Lung (tissue), 12 donors: Measurements from ENCODE around the gene TTBK2. TPM values are rescaled to one million over a fixed set of nuclear protein-coding genes. Genes with fewer than 3 reads are reported as not detected.

Experiments used
- ATAC-seq: fragments of 200-7000 bp; cut with Tn5 transposase; one replicate; pipeline ENCODE4 v1.9.1; 2020; ENCODE audit warnings: moderate number of reproducible peaks; ENCODE audit not compliant: insufficient read depth, low FRiP score
- DNase-seq, 3 donors: peaks; one replicate each; pipeline ENCODE4 v3.0.0-alpha.2; 2013 to 2017
- H3K27ac ChIP-seq, 2 donors: one replicate each; pipeline ENCODE4 v1.5.1; 2013; ENCODE audit warnings: mild to moderate bottlenecking in 2 of 2, moderate library complexity in 2 of 2, control low read depth in 1 of 2, inconsistent platforms in 1 of 2, low read depth in 1 of 2, low read length in 1 of 2
- H3K27me3 ChIP-seq, 3 donors: one replicate each; pipeline ENCODE4 v1.5.1; 2013; ENCODE audit warnings: low read length in 2 of 3; ENCODE audit not compliant: control insufficient read depth in 3 of 3, insufficient read depth in 3 of 3
- H3K36me3 ChIP-seq, 4 donors: one replicate each; pipeline ENCODE4 v1.5.1; 2013; ENCODE audit warnings: low read length in 4 of 4, mild to moderate bottlenecking in 1 of 4, moderate library complexity in 1 of 4; ENCODE audit not compliant: control insufficient read depth in 4 of 4, insufficient read depth in 4 of 4
- H3K4me1 ChIP-seq, 5 donors: one replicate each; pipeline ENCODE4 v1.5.1; 2013; ENCODE audit warnings: low read length in 5 of 5, mild to moderate bottlenecking in 2 of 5, moderate library complexity in 1 of 5; ENCODE audit not compliant: control insufficient read depth in 5 of 5, insufficient read depth in 5 of 5
- H3K4me3 ChIP-seq: one replicate; pipeline ENCODE4 v1.5.1; 2013; ENCODE audit warnings: mild to moderate bottlenecking, control low read depth, moderate library complexity
- H3K9ac ChIP-seq, 2 donors: one replicate each; pipeline ENCODE4 v1.5.1; 2013; ENCODE audit warnings: low read length in 2 of 2, control low read depth in 1 of 2; ENCODE audit not compliant: insufficient read depth in 1 of 2
- H3K9me3 ChIP-seq, 4 donors: one replicate each; pipeline ENCODE4 v1.5.1; 2013; ENCODE audit warnings: low read length in 3 of 4, mild to moderate bottlenecking in 1 of 4, moderate library complexity in 1 of 4; ENCODE audit not compliant: control insufficient read depth in 4 of 4, insufficient read depth in 3 of 4
- CTCF ChIP-seq: IDR thresholded peaks from 2 replicates; pipeline ENCODE4 v1.5.1; 2012; ENCODE audit warnings: mild to moderate bottlenecking; ENCODE audit errors: control extremely low read depth, extremely low read depth
- WGBS, 2 donors: extraction: QIAGEN DNeasy Blood & Tissue Kit; methylation state at CpG; one replicate each; pipeline ENCODE4 v1.1.7; 2013; 5-methylcytosine and 5-hydroxymethylcytosine counted together
- polyA plus RNA-seq, 2 donors: library from polyadenylated mRNA; stranded (reverse); fragments of 200-250 nt; gene quantifications; one replicate each; pipeline ENCODE4 v1.2.1, GENCODE V29; 2013
- total RNA-seq, 2 donors: library from RNA; depleted of rRNA in 1 of 2; stranded (reverse); fragments of >200 nt in 1 of 2; gene quantifications; one replicate each; pipeline ENCODE4 v1.2.1, GENCODE V29; 2014 to 2021
- donor health status: control.
- donor health status: control.
- donor health status: Bipolar disorder and iron deficiency.
- donor health status: healthy.
- donor health status: DM: yes; HTN: yes; CAD: no.

The TTBK2 gene
- total and polyA plus RNA-seq, 4 donors, result 2.5 to 27.5 (median 9.5) TPM

GRCh38 chr15:42725331-42725903 is 195.2 kb downstream of the TTBK2 start:
- no peak overlapping the region for H3K4me3 ChIP-seq
- peaks cover 0 to 6% (median 0%) of the 10 kb centered on the region in 5 donors for H3K4me1 ChIP-seq
- no peaks in the 10 kb centered on the region for H3K9me3 ChIP-seq
- no peak overlapping the region for H3K27ac ChIP-seq
- DNase-seq (no peak), ATAC-seq (no peak)
- no peak overlapping the region for H3K9ac ChIP-seq
- TF ChIP-seq CTCF, result no peak
- H3K27me3 ChIP-seq, result no peaks in the 10 kb centered on the region
- H3K36me3 ChIP-seq, result peaks cover 17 to 63% (median 49%) of the 10 kb centered on the region in 4 donors
- WGBS, 2 donors, result 93 to 94% methylated on average over 12 of the region's 12 CpGs

GRCh38 chr15:42724276-42724675 is 196.3 kb downstream of the TTBK2 start:
- DNase-seq, result no peak
- no peak for TF ChIP-seq CTCF
- Histone ChIP-seq H3K4me1 (peaks cover 0 to 6% (median 0%) of the 10 kb centered on the region in 5 donors), H3K27me3 (no peaks in the 10 kb centered on the region), H3K36me3 (peaks cover 21 to 63% (median 49%) of the 10 kb centered on the region in 4 donors), H3K27ac (no peak overlapping the region), H3K9me3 (no peaks in the 10 kb centered on the region), H3K9ac (no peak overlapping the region), H3K4me3 (no peak overlapping the region)
- no peak for ATAC-seq
- WGBS, 2 donors, result 92 to 94% methylated on average over 6 of the region's 6 CpGs

GRCh38 chr15:42723068-42723467 is 197.5 kb downstream of the TTBK2 start:
- H3K27me3 ChIP-seq, result no peaks in the 10 kb centered on the region
- H3K27ac ChIP-seq, result no peak overlapping the region
- H3K9ac ChIP-seq, result no peak overlapping the region
- ATAC-seq, result no peak
- 90 to 93% methylated on average over 4 of the region's 4 CpGs for WGBS, 2 donors
- H3K4me3 ChIP-seq, result no peak overlapping the region
- no peak for TF ChIP-seq CTCF
- no peaks in the 10 kb centered on the region for H3K9me3 ChIP-seq
- no peak for DNase-seq
- peaks cover 21 to 59% (median 47%) of the 10 kb centered on the region in 4 donors for H3K36me3 ChIP-seq
- peaks cover 0 to 6% (median 0%) of the 10 kb centered on the region in 5 donors for H3K4me1 ChIP-seq

GRCh38 chr15:42721916-42722315 is 198.7 kb downstream of the TTBK2 start:
- peaks cover 20 to 52% (median 42%) of the 10 kb centered on the region in 4 donors for H3K36me3 ChIP-seq
- H3K27ac ChIP-seq, result no peak overlapping the region
- no peaks in the 10 kb centered on the region for H3K9me3 ChIP-seq
- no peak overlapping the region for H3K9ac ChIP-seq
- no peak for ATAC-seq
- H3K4me1 ChIP-seq, result no peaks in the 10 kb centered on the region
- DNase-seq, result no peak
- H3K4me3 ChIP-seq, result no peak overlapping the region
- 63 to 78% methylated on average over 3 of the region's 3 CpGs for WGBS, 2 donors
- no peak for TF ChIP-seq CTCF
- H3K27me3 ChIP-seq, result no peaks in the 10 kb centered on the region
